HEK293 (cell line): ENCODE data around the gene DPYSL3.

ENCODE experiments used
- CTCF ChIA-PET: fragments of 350-600 bp; formaldehyde crosslinking; extraction: SDS; loops from one replicate; lab custom pipeline; 2021; ENCODE audit warnings: antibody characterized with exemption; lab: Yijun Ruan, JAX
- POLR2A ChIA-PET: fragments of 300-600 bp; formaldehyde crosslinking; extraction: SDS; loops from one replicate; lab custom pipeline; 2020; ENCODE audit warnings: antibody characterized with exemption, inconsistent platforms; lab: Yijun Ruan, JAX
- H3K27ac ChIP-seq: fragments of 200-500 bp; sonication (Bioruptor generic); 2 replicates; pipeline ENCODE4 v1.5.1; 2014; ENCODE audit warnings: low read depth, low read length, control low read depth, inconsistent platforms; ENCODE audit errors: extremely low read depth
- H3K36me3 ChIP-seq, 2 experiments: fragments of 200-500 bp in 1 of 2; sonication (Bioruptor generic) in 1 of 2; 1 replicate in 1 of 2; 2 replicates in 1 of 2; pipeline ENCODE4 v1.5.1; 2014 to 2017; ENCODE audit warnings: inconsistent platforms in 2 of 2, low read length in 2 of 2; ENCODE audit not compliant: control insufficient read depth in 2 of 2, insufficient read depth in 1 of 2
- H3K4me1 ChIP-seq: fragments of 200-500 bp; sonication (Bioruptor generic); 2 replicates; pipeline ENCODE4 v1.5.1; 2014; ENCODE audit warnings: mild to moderate bottlenecking, low read length, inconsistent platforms; ENCODE audit not compliant: control insufficient read depth, insufficient read depth
- H3K4me3 ChIP-seq: 2 replicates; pipeline ENCODE4 v1.5.1; 2011; ENCODE audit warnings: low read depth, mild to moderate bottlenecking, control low read depth, low read length, moderate library complexity
- H3K9me3 ChIP-seq: fragments of 200-500 bp; sonication (Bioruptor generic); 2 replicates; pipeline ENCODE4 v1.5.1; 2014; ENCODE audit warnings: low read depth, low read length, inconsistent platforms; ENCODE audit not compliant: control insufficient read depth, insufficient read depth
- FEZF1 ChIP-seq: fragments of 450-650 bp; formaldehyde crosslinking; IDR thresholded peaks from 2 replicates; pipeline ENCODE4 v1.5.1; 2016; ENCODE audit warnings: missing biosample characterization, missing genetic modification characterization
- HOXD13 ChIP-seq: sonication (generic); formaldehyde crosslinking; IDR thresholded peaks from 2 replicates; pipeline ENCODE4 v1.8.0; 2022; ENCODE audit warnings: missing genetic modification reagents, borderline replicate concordance
- IKZF3 ChIP-seq: fragments of 450-650 bp; IDR thresholded peaks from 2 replicates; pipeline ENCODE4 v1.5.0; 2018; ENCODE audit warnings: missing biosample characterization, mild to moderate bottlenecking, missing genetic modification characterization, moderate library complexity
- KLF10 ChIP-seq: fragments of 450-650 bp; IDR thresholded peaks from 2 replicates; pipeline ENCODE4 v1.5.1; 2018; ENCODE audit warnings: missing biosample characterization, mild to moderate bottlenecking, missing genetic modification characterization
- KLF17 ChIP-seq: fragments of 450-650 bp; formaldehyde crosslinking; IDR thresholded peaks from 2 replicates; pipeline ENCODE4 v1.5.1; 2016; ENCODE audit warnings: missing biosample characterization, missing genetic modification characterization
- KLF8 ChIP-seq: fragments of 450-650 bp; formaldehyde crosslinking; IDR thresholded peaks from 2 replicates; pipeline ENCODE4 v1.5.1; 2016; ENCODE audit warnings: missing biosample characterization, missing genetic modification characterization
- KLF9 ChIP-seq: fragments of 450-650 bp; formaldehyde crosslinking; IDR thresholded peaks from 2 replicates; pipeline ENCODE4 v1.5.1; 2016; ENCODE audit warnings: missing biosample characterization, missing genetic modification characterization, low read depth
- MEIS1 ChIP-seq: sonication (generic); formaldehyde crosslinking; IDR thresholded peaks from 2 replicates; pipeline ENCODE4 v1.8.1; 2022; ENCODE audit warnings: missing genetic modification reagents, mild to moderate bottlenecking, borderline replicate concordance
- RBAK ChIP-seq: fragments of 450-650 bp; formaldehyde crosslinking; IDR thresholded peaks from 2 replicates; pipeline ENCODE4 v1.5.1; 2016; ENCODE audit warnings: missing biosample characterization, missing genetic modification characterization
- YY2 ChIP-seq: fragments of 450-650 bp; formaldehyde crosslinking; IDR thresholded peaks from 2 replicates; pipeline ENCODE4 v1.5.1; 2016; ENCODE audit warnings: missing biosample characterization, missing genetic modification characterization
- ZBTB17 ChIP-seq: fragments of 450-650 bp; formaldehyde crosslinking; IDR thresholded peaks from 2 replicates; pipeline ENCODE4 v1.5.1; 2016; ENCODE audit warnings: missing biosample characterization, missing genetic modification characterization
- ZNF10 ChIP-seq: fragments of 450-650 bp; formaldehyde crosslinking; IDR thresholded peaks from 2 replicates; pipeline ENCODE4 v1.5.1; 2017; ENCODE audit warnings: missing biosample characterization, missing genetic modification characterization
- ZNF133 ChIP-seq: fragments of 450-650 bp; formaldehyde crosslinking; IDR thresholded peaks from 2 replicates; pipeline ENCODE4 v1.5.1; 2016; ENCODE audit warnings: missing biosample characterization, missing genetic modification characterization
- ZNF174 ChIP-seq: fragments of 450-650 bp; formaldehyde crosslinking; IDR thresholded peaks from 2 replicates; pipeline ENCODE4 v1.5.0; 2017; ENCODE audit warnings: missing biosample characterization, mild to moderate bottlenecking, missing genetic modification characterization
- ZNF292 ChIP-seq: fragments of 450-650 bp; formaldehyde crosslinking; IDR thresholded peaks from 2 replicates; pipeline ENCODE4 v1.5.1; 2016; ENCODE audit warnings: low read depth, missing biosample characterization, missing genetic modification characterization, borderline replicate concordance
- ZNF391 ChIP-seq: fragments of 450-650 bp; formaldehyde crosslinking; IDR thresholded peaks from 2 replicates; pipeline ENCODE4 v1.5.1; 2016; ENCODE audit warnings: low read depth, missing biosample characterization, missing genetic modification characterization, borderline replicate concordance
- ZNF394 ChIP-seq: fragments of 450-650 bp; formaldehyde crosslinking; IDR thresholded peaks from 2 replicates; pipeline ENCODE4 v1.5.1; 2016; ENCODE audit warnings: missing biosample characterization, missing genetic modification characterization, mild to moderate bottlenecking, moderate library complexity, borderline replicate concordance
- ZNF404 ChIP-seq: fragments of 450-650 bp; formaldehyde crosslinking; IDR thresholded peaks from 2 replicates; pipeline ENCODE4 v1.5.1; 2017; ENCODE audit warnings: missing biosample characterization, missing genetic modification characterization
- ZNF433 ChIP-seq: fragments of 450-650 bp; formaldehyde crosslinking; IDR thresholded peaks from 2 replicates; pipeline ENCODE4 v1.5.1; 2016; ENCODE audit warnings: missing biosample characterization, missing genetic modification characterization, low read depth
- ZNF501 ChIP-seq: fragments of 450-650 bp; formaldehyde crosslinking; IDR thresholded peaks from 2 replicates; pipeline ENCODE4 v1.5.1; 2016; ENCODE audit warnings: missing biosample characterization, missing genetic modification characterization
- ZNF529 ChIP-seq: fragments of 450-650 bp; formaldehyde crosslinking; IDR thresholded peaks from 2 replicates; pipeline ENCODE4 v1.5.1; 2017; ENCODE audit warnings: missing genetic modification characterization, missing biosample characterization; ENCODE audit not compliant: insufficient replicate concordance
- ZNF555 ChIP-seq: fragments of 450-650 bp; formaldehyde crosslinking; conservative IDR thresholded peaks from 2 replicates; pipeline ENCODE4 v1.5.1; 2017; ENCODE audit warnings: missing biosample characterization, mild to moderate bottlenecking, missing genetic modification characterization, inconsistent platforms
- ZNF561 ChIP-seq: fragments of 450-650 bp; IDR thresholded peaks from 2 replicates; pipeline ENCODE4 v1.5.1; 2018; ENCODE audit warnings: missing biosample characterization, missing genetic modification characterization, borderline replicate concordance
- ZNF629 ChIP-seq: fragments of 450-650 bp; formaldehyde crosslinking; IDR thresholded peaks from 2 replicates; pipeline ENCODE4 v1.5.1; 2017; ENCODE audit warnings: missing biosample characterization, missing genetic modification characterization
- ZNF664 ChIP-seq: fragments of 450-650 bp; formaldehyde crosslinking; IDR thresholded peaks from 2 replicates; pipeline ENCODE4 v1.5.1; 2016; ENCODE audit warnings: missing biosample characterization, missing genetic modification characterization
- ZNF777 ChIP-seq: fragments of 450-650 bp; formaldehyde crosslinking; IDR thresholded peaks from 2 replicates; pipeline ENCODE4 v1.5.1; 2017; ENCODE audit warnings: missing biosample characterization, missing genetic modification characterization, borderline replicate concordance
- TF ChIP-seq, protein P1 (sequence below): fragments of 450-650 bp; formaldehyde crosslinking; IDR thresholded peaks from 2 replicates; pipeline ENCODE4 v1.5.1; 2016; ENCODE audit warnings: missing biosample characterization, missing genetic modification characterization
- TF ChIP-seq, protein P2 (sequence below): fragments of 450-650 bp; formaldehyde crosslinking; IDR thresholded peaks from 2 replicates; pipeline ENCODE4 v1.5.1; 2017; ENCODE audit warnings: missing biosample characterization, missing genetic modification characterization

DPYSL3 gene

GRCh38 chr5:147359101-147359500, 150.8 kb downstream of the DPYSL3 start:
- TF ChIP-seq YY2 (tag by site-specific recombination) (no peak), ZNF777 (tag by site-specific recombination) (no peak), MEIS1 (CRISPR knock-in tag) (no peak), ZNF501 (tag by site-specific recombination) (no peak), ZNF433 (tag by site-specific recombination) (no peak), ZNF10 (no peak), ZNF664 (tag by site-specific recombination) (no peak), ZNF292 (tag by site-specific recombination) (no peak), ZNF561 (tag by site-specific recombination) (no peak), ZNF391 (no peak), KLF8 (tag by site-specific recombination) (no peak), FEZF1 (tag by site-specific recombination) (no peak), ZNF394 (tag by site-specific recombination) (no peak), ZNF529 (no peak), ZNF629 (tag by site-specific recombination) (no peak), RBAK (no peak), ZNF174 (tag by site-specific recombination) (no peak), KLF17 (tag by site-specific recombination) (no peak)
- TF ChIP-seq, protein P1, sequence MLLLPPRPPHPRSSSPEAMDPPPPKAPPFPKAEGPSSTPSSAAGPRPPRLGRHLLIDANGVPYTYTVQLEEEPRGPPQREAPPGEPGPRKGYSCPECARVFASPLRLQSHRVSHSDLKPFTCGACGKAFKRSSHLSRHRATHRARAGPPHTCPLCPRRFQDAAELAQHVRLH = no peak

DNA sequence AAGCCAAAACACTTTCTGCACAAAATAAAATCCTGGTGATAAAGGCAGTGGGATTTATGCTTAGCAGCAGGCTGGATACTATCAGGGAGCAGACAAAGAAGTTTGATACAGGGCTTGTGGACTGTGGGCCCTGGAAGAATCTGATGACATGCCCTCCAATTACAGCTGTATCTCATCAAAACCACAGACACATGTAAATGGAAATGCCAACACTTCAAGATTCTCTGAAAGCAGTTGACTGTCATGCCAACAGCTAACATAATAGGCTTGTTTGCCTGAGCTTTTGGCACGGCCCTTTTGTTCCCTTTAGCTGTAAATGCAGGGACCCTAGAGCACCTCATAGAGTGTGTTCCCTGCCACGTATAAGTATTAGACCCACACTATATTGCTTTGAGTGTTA, 160.6 kb downstream of the DPYSL3 start:
- H3K4me3 ChIP-seq = no peak overlapping the region
- no peak for TF ChIP-seq KLF10
- no peak for TF ChIP-seq ZBTB17 (tag by site-specific recombination)
- no peak for TF ChIP-seq ZNF391
- TF ChIP-seq ZNF133 = no peak
- no peak for TF ChIP-seq ZNF501 (tag by site-specific recombination)
- TF ChIP-seq IKZF3 = no peak
- no peak for TF ChIP-seq ZNF555
- no peak for TF ChIP-seq ZNF529
- TF ChIP-seq HOXD13 = no peak
- TF ChIP-seq ZNF10 = no peak
- H3K4me1 ChIP-seq = no peaks in the 10 kb centered on the region
- POLR2A ChIA-PET = no interaction called here
- H3K36me3 ChIP-seq = no peaks in the 10 kb centered on the region
- no peak overlapping the region for H3K27ac ChIP-seq
- H3K9me3 ChIP-seq = no peaks in the 10 kb centered on the region
- CTCF ChIA-PET = no interaction called here

More at GRCh38 chr5:147359101-147359500, 150.8 kb downstream of the DPYSL3 start:
- no peaks in the 10 kb centered on the region for H3K4me1 ChIP-seq
- CTCF ChIA-PET = interaction anchor here (0.7 to 0.9 kb wide), 3 partner anchors 171 to 400 kb away, joined by 3 to 4 read pairs (median 3); no protein-coding TSS in a partner anchor
- no peaks in the 10 kb centered on the region for H3K9me3 ChIP-seq
- POLR2A ChIA-PET = no interaction called here
- no peak overlapping the region for H3K27ac ChIP-seq
- H3K36me3 ChIP-seq = no peaks in the 10 kb centered on the region
- no peak overlapping the region for H3K4me3 ChIP-seq

DNA sequence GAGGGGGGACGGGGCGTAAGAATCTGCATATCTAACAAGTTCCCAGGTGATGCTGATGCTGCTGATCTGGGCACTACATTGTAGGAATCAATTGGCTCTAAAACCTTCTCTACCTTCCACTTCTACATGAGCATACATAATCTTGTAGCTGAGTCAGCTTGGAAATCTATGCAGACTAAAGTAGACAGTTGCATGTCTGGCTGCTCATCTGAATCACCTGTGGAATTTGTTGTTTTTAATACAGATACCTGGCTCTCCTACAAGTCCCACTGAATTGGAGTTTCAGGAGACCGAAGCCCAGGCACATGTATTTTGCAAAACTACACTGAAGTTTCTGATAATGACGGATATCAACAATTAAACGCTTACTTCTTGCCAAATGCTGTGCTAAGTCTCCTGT, 161.4 kb downstream of the DPYSL3 start:
- ChIA-PET POLR2A (no interaction called here), CTCF (no interaction called here)
- Histone ChIP-seq H3K9me3 (no peaks in the 10 kb centered on the region), H3K36me3 (no peaks in the 10 kb centered on the region), H3K4me1 (no peaks in the 10 kb centered on the region), H3K4me3 (no peak overlapping the region), H3K27ac (no peak overlapping the region)
- TF ChIP-seq, protein P2, sequence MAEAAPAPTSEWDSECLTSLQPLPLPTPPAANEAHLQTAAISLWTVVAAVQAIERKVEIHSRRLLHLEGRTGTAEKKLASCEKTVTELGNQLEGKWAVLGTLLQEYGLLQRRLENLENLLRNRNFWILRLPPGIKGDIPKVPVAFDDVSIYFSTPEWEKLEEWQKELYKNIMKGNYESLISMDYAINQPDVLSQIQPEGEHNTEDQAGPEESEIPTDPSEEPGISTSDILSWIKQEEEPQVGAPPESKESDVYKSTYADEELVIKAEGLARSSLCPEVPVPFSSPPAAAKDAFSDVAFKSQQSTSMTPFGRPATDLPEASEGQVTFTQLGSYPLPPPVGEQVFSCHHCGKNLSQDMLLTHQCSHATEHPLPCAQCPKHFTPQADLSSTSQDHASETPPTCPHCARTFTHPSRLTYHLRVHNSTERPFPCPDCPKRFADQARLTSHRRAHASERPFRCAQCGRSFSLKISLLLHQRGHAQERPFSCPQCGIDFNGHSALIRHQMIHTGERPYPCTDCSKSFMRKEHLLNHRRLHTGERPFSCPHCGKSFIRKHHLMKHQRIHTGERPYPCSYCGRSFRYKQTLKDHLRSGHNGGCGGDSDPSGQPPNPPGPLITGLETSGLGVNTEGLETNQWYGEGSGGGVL (tag by site-specific recombination) = no peak
- TF ChIP-seq KLF9 (tag by site-specific recombination) (no peak), ZNF404 (tag by site-specific recombination) (no peak)
